GM23338 (cell line): ENCODE results near the gene NEU1.
"Not testable (repeated sequence)": the region's sequence is repeated elsewhere in the genome, so short reads cannot be mapped to it uniquely, and the experiment has no call there.

Experiments
- CREB1 ChIP-seq: fragments of 250-450 bp; sonication (Bioruptor Pico); IDR thresholded peaks from 2 replicates; pipeline ENCODE4 v1.5.0; 2020; ENCODE audit warnings: low read depth, mild to moderate bottlenecking, moderate library complexity
- CTCF ChIP-seq, 2 experiments: fragments of 200-600 bp in 1 of 2; sonication (generic) in 1 of 2; conservative IDR thresholded peaks; 2 replicates each; pipeline versions ENCODE4 v1.5.1 to v1.6.1; 2016 to 2017; ENCODE audit warnings: antibody characterized with exemption in 2 of 2, low read depth in 2 of 2, mild to moderate bottlenecking in 2 of 2, moderate library complexity in 1 of 2
- EZH2 ChIP-seq: fragments of 200-600 bp; sonication (generic); IDR thresholded peaks from one replicate; pipeline ENCODE4 v1.8.0; 2017; ENCODE audit warnings: antibody characterized with exemption, mild to moderate bottlenecking, low read depth; ENCODE audit not compliant: unreplicated experiment
- EZH2phosphoT487 ChIP-seq: fragments of 200-600 bp; sonication (generic); IDR thresholded peaks from one replicate; pipeline ENCODE4 v1.8.1; 2018; ENCODE audit warnings: antibody characterized with exemption; ENCODE audit not compliant: unreplicated experiment
- JUNB ChIP-seq: IDR thresholded peaks from one replicate; pipeline ENCODE4 v1.6.1; 2016; ENCODE audit warnings: antibody characterized with exemption; ENCODE audit not compliant: unreplicated experiment
- POLR2AphosphoS5 ChIP-seq: IDR thresholded peaks from 2 replicates; pipeline ENCODE4 v1.6.1; 2016; ENCODE audit warnings: antibody characterized with exemption, low read depth
- REST ChIP-seq: IDR thresholded peaks from one replicate; pipeline ENCODE4 v1.6.1; 2018; ENCODE audit warnings: antibody characterized with exemption; ENCODE audit not compliant: unreplicated experiment
- STAT1 ChIP-seq: IDR thresholded peaks from one replicate; pipeline ENCODE4 v1.6.1; 2016; ENCODE audit warnings: antibody characterized with exemption; ENCODE audit not compliant: unreplicated experiment
- TF ChIP-seq, protein P1 (sequence below): IDR thresholded peaks from 2 replicates; pipeline ENCODE4 v1.6.1; 2016; ENCODE audit warnings: antibody characterized with exemption

- not testable (repeated sequence) for TF ChIP-seq EZH2; CTCF (conservative IDR thresholded peaks at IDR 0.05; ENCODE audit: low read depth in 2 of 2); POLR2AphosphoS5; CREB1 (CRISPR knock-in tag); REST; EZH2phosphoT487; JUNB; STAT1
- TF ChIP-seq, protein P1, sequence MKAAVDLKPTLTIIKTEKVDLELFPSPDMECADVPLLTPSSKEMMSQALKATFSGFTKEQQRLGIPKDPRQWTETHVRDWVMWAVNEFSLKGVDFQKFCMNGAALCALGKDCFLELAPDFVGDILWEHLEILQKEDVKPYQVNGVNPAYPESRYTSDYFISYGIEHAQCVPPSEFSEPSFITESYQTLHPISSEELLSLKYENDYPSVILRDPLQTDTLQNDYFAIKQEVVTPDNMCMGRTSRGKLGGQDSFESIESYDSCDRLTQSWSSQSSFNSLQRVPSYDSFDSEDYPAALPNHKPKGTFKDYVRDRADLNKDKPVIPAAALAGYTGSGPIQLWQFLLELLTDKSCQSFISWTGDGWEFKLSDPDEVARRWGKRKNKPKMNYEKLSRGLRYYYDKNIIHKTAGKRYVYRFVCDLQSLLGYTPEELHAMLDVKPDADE: not testable (repeated sequence)
Observed at GRCh38 chr6:31864123-31864562, 1.5 kb upstream of the NEU1 start.
